ENCODE measurements around the gene QPCT. TPM values are rescaled to one million over a fixed set of nuclear protein-coding genes. Genes with fewer than 3 reads are reported as not detected.

Gene QPCT
- total RNA-seq, 1 experiment from 2014 or later = 13.6 TPM

GRCh38 chr2:37375741-37376288 is 31.4 kb downstream of the QPCT start (continued):
- no peak for TF ChIP-seq ZBTB43 (CRISPR knock-in tag; IDR thresholded peaks at IDR 0.05)

GRCh38 chr2:37376421-37377186 is 32.2 kb downstream of the QPCT start:
- POLR2A ChIA-PET = no interaction called here
- Mint-ChIP-seq H3K9me3 (peaks cover 3% of the 10 kb centered on the region), H3K27me3 (ENCODE audit: low read depth) (no peaks in the 10 kb centered on the region), H3K36me3 (peaks cover 6% of the 10 kb centered on the region; the same call in 1 of the 2 replicates), H3K4me3 (no peak overlapping the region), H3K27ac (no peak overlapping the region), H3K4me1 (peaks cover 9% of the 10 kb centered on the region)
- ATAC-seq (no peak), DNase-seq (ENCODE audit: low spot score) (no peak)
- TF ChIP-seq ZNF317 (CRISPR knock-in tag; IDR thresholded peaks at IDR 0.05; ENCODE audit: borderline replicate concordance, low read depth) (no peak), ZNF396 (CRISPR knock-in tag; IDR thresholded peaks at IDR 0.05; ENCODE audit: borderline replicate concordance) (no peak), ZSCAN18 (CRISPR knock-in tag; IDR thresholded peaks at IDR 0.05) (no peak)
- CTCF ChIA-PET = interaction anchor here (0.8 to 3.8 kb wide), 4 partner anchors 13 to 501 kb away, joined by 3 to 16 read pairs (median 3); no protein-coding TSS in a partner anchor

GRCh38 chr2:37377187-37377532 is 32.7 kb downstream of the QPCT start:
- H3K27me3 Mint-ChIP-seq (ENCODE audit: low read depth) = no peaks in the 10 kb centered on the region
- DNase-seq (ENCODE audit: low spot score) = no peak
- ATAC-seq = no peak
- ChIA-PET POLR2A (no interaction called here), CTCF (interaction anchor here (0.8 to 3.8 kb wide), 3 partner anchors 19 to 500 kb away, joined by 3 to 16 read pairs (median 3); no protein-coding TSS in a partner anchor)
- TF ChIP-seq TEAD4 (CRISPR knock-in tag; IDR thresholded peaks at IDR 0.05) (no peak), ATF3 (CRISPR knock-in tag; conservative IDR thresholded peaks at IDR 0.05) (no peak), AR (CRISPR knock-in tag; IDR thresholded peaks at IDR 0.05) (no peak), IRF1 (CRISPR knock-in tag; IDR thresholded peaks at IDR 0.05) (no peak), SMAD4 (CRISPR knock-in tag; IDR thresholded peaks at IDR 0.05) (no peak)
- H3K36me3 Mint-ChIP-seq = peaks cover 6% of the 10 kb centered on the region; the same call in 1 of the 2 replicates
- H3K4me1 Mint-ChIP-seq = peaks cover 9% of the 10 kb centered on the region
- H3K4me3 Mint-ChIP-seq = no peak overlapping the region
- H3K9me3 Mint-ChIP-seq = peaks cover 3% of the 10 kb centered on the region
- no peak overlapping the region for H3K27ac Mint-ChIP-seq

GRCh38 chr2:37378411-37378810 is 34.0 kb downstream of the QPCT start:
- CTCF ChIA-PET = interaction anchor here (3.8 kb wide), 1 partner anchor 18 kb away, joined by 16 read pairs; no protein-coding TSS in a partner anchor
- Mint-ChIP-seq H3K4me3 (no peak overlapping the region), H3K9me3 (peaks cover 3% of the 10 kb centered on the region), H3K4me1 (peaks cover 9% of the 10 kb centered on the region), H3K27ac (no peak overlapping the region), H3K27me3 (ENCODE audit: low read depth) (no peaks in the 10 kb centered on the region), H3K36me3 (peaks cover 2% of the 10 kb centered on the region; the same call in 1 of the 2 replicates)
- POLR2A ChIA-PET = no interaction called here
- ATAC-seq (no peak), DNase-seq (ENCODE audit: low spot score) (no peak)
- TF ChIP-seq ZSCAN18 (CRISPR knock-in tag; IDR thresholded peaks at IDR 0.05) (no peak), IRF1 (CRISPR knock-in tag; IDR thresholded peaks at IDR 0.05) (no peak), ARID4B (CRISPR knock-in tag; IDR thresholded peaks at IDR 0.05; ENCODE audit: borderline replicate concordance) (no peak), GABPB1 (CRISPR knock-in tag; IDR thresholded peaks at IDR 0.05) (no peak)
